PC-9 (cell line): ENCODE results near the gene TMEM94. TPM values are rescaled to one million over a fixed set of nuclear protein-coding genes. Genes with fewer than 3 reads are reported as not detected.

Experiments used
- BruUV-seq: library from RNA; stranded (reverse); fragments of 400-500 nt; replicated peaks from 2 replicates; lab custom pipeline; 2021; lab: Mats Ljungman, UMichigan
- CTCF ChIA-PET: fragments of 300-600 bp; sonication (Branson Sonifier 250); formaldehyde crosslinking; loops from one replicate; lab custom pipeline; 2022; ENCODE audit warnings: antibody characterized with exemption; lab: Charles Lee
- POLR2A ChIA-PET: fragments of 300-600 bp; sonication (Branson Sonifier 250); formaldehyde crosslinking; loops from one replicate; lab custom pipeline; 2022; ENCODE audit warnings: antibody characterized with exemption; ENCODE audit not compliant: unreplicated experiment; lab: Charles Lee
- DNase-seq, 2 experiments: peaks; one replicate each; pipeline versions ENCODE4 v3.0.0 to v3.0.0-alpha.2; 2015 to 2022; ENCODE audit warnings: mixed read lengths in 1 of 2
- H2AFZ ChIP-seq: fragments of 200-600 bp; sonication (generic); 2 replicates; pipeline ENCODE4 v1.8.1; 2017; ENCODE audit warnings: antibody characterized with exemption
- H3F3A ChIP-seq: fragments of 200-600 bp; sonication (generic); 2 replicates; pipeline ENCODE4 v1.8.1; 2017; ENCODE audit warnings: antibody characterized with exemption, mild to moderate bottlenecking, low read depth; ENCODE audit not compliant: insufficient read depth
- H3K27ac ChIP-seq: fragments of 200-600 bp; sonication (generic); 2 replicates; pipeline ENCODE4 v1.6.1; 2016; ENCODE audit warnings: mixed run types
- H3K27me3 ChIP-seq: fragments of 200-600 bp; sonication (generic); 2 replicates; pipeline ENCODE4 v1.6.1; 2016; ENCODE audit warnings: low read depth, mixed run types; ENCODE audit not compliant: insufficient read depth
- H3K36me3 ChIP-seq: fragments of 200-600 bp; sonication (generic); 2 replicates; pipeline ENCODE4 v1.6.1; 2016; ENCODE audit warnings: low read depth, mixed run types
- H3K4me1 ChIP-seq: fragments of 200-600 bp; sonication (generic); replicated peaks from 2 replicates; pipeline ENCODE4 v1.6.1; 2016; ENCODE audit warnings: mixed run types; ENCODE audit not compliant: insufficient read depth
- H3K4me2 ChIP-seq: fragments of 200-600 bp; sonication (generic); 2 replicates; pipeline ENCODE4 v1.6.1; 2017; ENCODE audit warnings: mixed run types
- H3K4me3 ChIP-seq: fragments of 200-600 bp; sonication (generic); 2 replicates; pipeline ENCODE4 v1.6.1; 2016; ENCODE audit warnings: mixed run types
- H3K79me2 ChIP-seq: fragments of 200-600 bp; sonication (generic); 2 replicates; pipeline ENCODE4 v1.6.1; 2017; ENCODE audit warnings: low read depth, mixed run types
- H3K9me2 ChIP-seq: fragments of 200-600 bp; sonication (generic); 2 replicates; pipeline ENCODE4 v1.8.1; 2017; ENCODE audit warnings: mild to moderate bottlenecking; ENCODE audit not compliant: insufficient read depth
- H3K9me3 ChIP-seq: fragments of 200-600 bp; sonication (generic); 2 replicates; pipeline ENCODE4 v1.8.1; 2016; ENCODE audit warnings: low read depth; ENCODE audit not compliant: insufficient read depth
- H4K20me1 ChIP-seq: fragments of 200-600 bp; sonication (generic); 2 replicates; pipeline ENCODE4 v1.8.1; 2017; ENCODE audit not compliant: insufficient read depth
- EZH2 ChIP-seq: fragments of 200-600 bp; sonication (generic); IDR thresholded peaks from 2 replicates; pipeline ENCODE4 v1.8.0; 2017; ENCODE audit warnings: antibody characterized with exemption, low read depth
- intact Hi-C: fragments of 100-400 bp; cut with micrococcal nuclease; formaldehyde crosslinking; loops from one replicate; pipeline ENCODE4 v1.10.0; 2022; ENCODE audit not compliant: unreplicated experiment
- total RNA-seq: library from RNA; stranded (reverse); gene quantifications from 2 replicates; pipeline ENCODE4 v1.2.3, GENCODE V29; 2021
- TF ChIP-seq, protein P1 (sequence below): fragments of 200-600 bp; sonication (generic); conservative IDR thresholded peaks from 2 replicates; pipeline ENCODE4 v1.6.1; 2017; ENCODE audit warnings: mixed run types, antibody characterized with exemption, mild to moderate bottlenecking, moderate library complexity

The TMEM94 gene
- total RNA-seq, 1 experiment from 2014 or later = 78.9 TPM

GRCh38 chr17:75501378-75502071 is 45.1 kb downstream of the TMEM94 start:
- Histone ChIP-seq H3K4me2 (no peak overlapping the region), H3K9me3 (no peaks in the 10 kb centered on the region), H3K4me1 (no peaks in the 10 kb centered on the region), H3F3A (no peaks in the 10 kb centered on the region; the same call in 1 of the 2 replicates), H3K27me3 (no peaks in the 10 kb centered on the region), H3K27ac (no peak overlapping the region), H4K20me1 (0 out of 2 replicates have a peak, but pooled peaks cover 3% of the 10 kb centered on the region), H2AFZ (no peak overlapping the region), H3K79me2 (no peaks in the 10 kb centered on the region), H3K36me3 (no peaks in the 10 kb centered on the region), H3K4me3 (no peak overlapping the region), H3K9me2 (no peaks in the 10 kb centered on the region)
- no peak for TF ChIP-seq EZH2
- TF ChIP-seq, protein P1, sequence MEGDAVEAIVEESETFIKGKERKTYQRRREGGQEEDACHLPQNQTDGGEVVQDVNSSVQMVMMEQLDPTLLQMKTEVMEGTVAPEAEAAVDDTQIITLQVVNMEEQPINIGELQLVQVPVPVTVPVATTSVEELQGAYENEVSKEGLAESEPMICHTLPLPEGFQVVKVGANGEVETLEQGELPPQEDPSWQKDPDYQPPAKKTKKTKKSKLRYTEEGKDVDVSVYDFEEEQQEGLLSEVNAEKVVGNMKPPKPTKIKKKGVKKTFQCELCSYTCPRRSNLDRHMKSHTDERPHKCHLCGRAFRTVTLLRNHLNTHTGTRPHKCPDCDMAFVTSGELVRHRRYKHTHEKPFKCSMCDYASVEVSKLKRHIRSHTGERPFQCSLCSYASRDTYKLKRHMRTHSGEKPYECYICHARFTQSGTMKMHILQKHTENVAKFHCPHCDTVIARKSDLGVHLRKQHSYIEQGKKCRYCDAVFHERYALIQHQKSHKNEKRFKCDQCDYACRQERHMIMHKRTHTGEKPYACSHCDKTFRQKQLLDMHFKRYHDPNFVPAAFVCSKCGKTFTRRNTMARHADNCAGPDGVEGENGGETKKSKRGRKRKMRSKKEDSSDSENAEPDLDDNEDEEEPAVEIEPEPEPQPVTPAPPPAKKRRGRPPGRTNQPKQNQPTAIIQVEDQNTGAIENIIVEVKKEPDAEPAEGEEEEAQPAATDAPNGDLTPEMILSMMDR = no peak
- POLR2A ChIA-PET = no interaction called here
- no TSS peak for BruUV-seq
- CTCF ChIA-PET = interaction anchor here (0.7 kb wide), 1 partner anchor 73 kb away, joined by 3 read pairs; no protein-coding TSS in a partner anchor
- intact Hi-C loops = no loop called here
- no peak for DNase-seq

DNA sequence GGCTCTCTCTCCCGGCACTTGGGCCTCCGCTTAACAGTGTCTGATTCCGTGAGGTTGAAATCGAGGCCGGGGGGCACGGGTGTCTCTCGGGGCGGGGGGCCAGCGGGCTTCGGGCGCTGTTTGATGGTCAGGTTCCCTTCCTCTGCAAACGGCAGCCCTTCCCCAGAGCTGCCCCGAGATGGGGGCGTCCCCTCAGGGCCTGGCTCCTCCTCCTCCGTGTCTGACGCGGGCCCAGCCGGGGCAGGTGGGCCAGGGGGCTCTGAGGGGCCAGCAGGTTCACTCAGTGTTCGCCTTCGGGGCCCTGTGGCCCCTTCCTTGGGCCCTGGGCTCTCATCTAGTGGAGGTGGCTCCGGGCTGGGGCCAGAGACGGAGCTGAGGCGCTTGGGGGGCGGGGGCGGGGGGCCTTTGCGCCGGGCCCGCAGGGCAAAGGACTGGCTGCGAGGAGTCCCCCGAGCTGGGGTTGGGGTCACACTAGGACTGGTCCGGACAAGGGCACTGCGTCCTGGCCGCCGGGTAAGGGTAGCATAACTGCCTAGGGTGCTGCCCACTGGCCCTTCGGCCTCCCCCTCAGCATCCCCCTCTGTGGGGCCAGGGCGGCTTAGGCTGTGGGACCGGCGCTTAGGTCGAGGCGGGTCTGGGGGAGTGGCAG is 45.8 kb downstream of the TMEM94 start:
- Histone ChIP-seq H3K4me1 (no peaks in the 10 kb centered on the region), H3K4me2 (no peak overlapping the region), H3K9me2 (no peaks in the 10 kb centered on the region), H3K36me3 (no peaks in the 10 kb centered on the region), H3K4me3 (no peak overlapping the region), H3K27me3 (no peaks in the 10 kb centered on the region), H3K9me3 (no peaks in the 10 kb centered on the region), H3F3A (no peaks in the 10 kb centered on the region; the same call in 1 of the 2 replicates), H4K20me1 (0 out of 2 replicates have a peak, but pooled peaks cover 3% of the 10 kb centered on the region), H2AFZ (no peak overlapping the region), H3K27ac (no peak overlapping the region), H3K79me2 (no peaks in the 10 kb centered on the region)
- BruUV-seq = no TSS peak
- intact Hi-C loops = no loop called here
- no peak for DNase-seq
- CTCF ChIA-PET = interaction anchor here (0.6 kb wide), 1 partner anchor 244 kb away, joined by 4 read pairs; no protein-coding TSS in a partner anchor
- POLR2A ChIA-PET = no interaction called here
- no peak for TF ChIP-seq EZH2
- TF ChIP-seq, protein P1 = no peak

- Histone ChIP-seq H3K27me3 (no peaks in the 10 kb centered on the region), H2AFZ (no peak overlapping the region), H3K9me2 (no peaks in the 10 kb centered on the region), H3K27ac (no peak overlapping the region), H4K20me1 (0 out of 2 replicates have a peak, but pooled peaks cover 3% of the 10 kb centered on the region), H3F3A (no peaks in the 10 kb centered on the region; the same call in 1 of the 2 replicates), H3K9me3 (no peaks in the 10 kb centered on the region), H3K4me3 (no peak overlapping the region), H3K4me1 (no peaks in the 10 kb centered on the region), H3K79me2 (no peaks in the 10 kb centered on the region), H3K4me2 (no peak overlapping the region), H3K36me3 (no peaks in the 10 kb centered on the region)
- TF ChIP-seq, protein P1 = no peak
- TF ChIP-seq EZH2 = no peak
- intact Hi-C loops = no loop called here
- ChIA-PET CTCF (interaction anchor here (0.6 kb wide), 1 partner anchor 244 kb away, joined by 4 read pairs; no protein-coding TSS in a partner anchor), POLR2A (interaction anchor here (0.6 kb wide), 2 partner anchors 47 to 156 kb away, joined by 3 to 5 read pairs; no protein-coding TSS in a partner anchor)
- no TSS peak for BruUV-seq
- DNase-seq = no peak
Observed at GRCh38 chr17:75502721-75503329, 46.4 kb downstream of the TMEM94 start.
